HUDEP-2 (cell line): ENCODE data around the gene CCP110.
A peak's percentile ranks its signal among the peaks of the same experiment; 100 is the strongest.

Experiments
- DNase-seq, 76 experiments: peaks; one replicate each; lab custom pipeline; 2025; ENCODE audit not compliant: unreplicated experiment in 76 of 76; lab: John Stamatoyannopoulos, UW

Gene CCP110

DNA sequence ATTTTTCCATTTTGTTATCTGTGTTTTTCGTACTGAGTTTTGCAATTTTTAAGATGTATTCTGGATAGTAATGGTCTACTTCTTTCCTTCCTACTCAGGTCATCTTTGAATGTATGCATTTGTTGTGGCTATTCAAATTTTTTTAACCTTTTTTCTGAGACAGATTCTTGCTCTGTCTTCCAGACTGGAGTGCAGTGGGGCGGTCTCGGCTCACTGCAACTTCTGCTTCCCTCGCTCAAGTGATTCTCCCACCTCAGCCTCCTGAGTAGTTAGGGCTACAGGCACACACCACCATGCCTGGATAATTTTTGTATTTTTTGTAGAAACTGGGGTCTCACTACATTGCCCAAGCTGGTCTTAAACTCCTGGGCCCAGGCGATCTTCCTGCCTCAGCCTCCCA is 65.4 kb downstream of the CCP110 start:
- DNase-seq, result no peak

DNA sequence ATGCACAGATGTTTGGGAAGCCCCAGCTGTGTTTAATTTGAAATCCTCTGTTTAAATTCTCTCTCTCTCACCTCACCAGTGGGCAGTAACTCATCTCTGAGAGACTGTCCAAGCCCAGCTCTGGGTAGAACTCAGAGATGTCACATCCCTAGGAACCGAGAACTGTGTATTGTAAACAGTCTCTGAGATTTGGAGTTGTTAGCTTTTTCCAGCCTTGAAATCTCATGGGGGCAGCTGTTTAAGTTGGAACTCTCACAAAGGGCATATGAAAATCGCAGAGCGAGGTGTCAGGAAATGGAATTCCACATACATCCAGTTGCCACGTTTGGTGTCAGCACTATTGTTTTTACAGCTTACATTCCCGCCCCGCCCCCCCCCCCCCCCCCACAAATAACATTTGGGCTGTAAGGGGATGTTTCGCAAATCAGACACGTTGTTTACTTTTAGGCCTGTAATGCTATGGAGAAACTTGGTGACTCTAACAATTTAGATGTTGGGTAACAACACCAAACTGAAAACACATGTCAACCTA is 66.1 kb downstream of the CCP110 start:
- DNase-seq, result no peak

DNA sequence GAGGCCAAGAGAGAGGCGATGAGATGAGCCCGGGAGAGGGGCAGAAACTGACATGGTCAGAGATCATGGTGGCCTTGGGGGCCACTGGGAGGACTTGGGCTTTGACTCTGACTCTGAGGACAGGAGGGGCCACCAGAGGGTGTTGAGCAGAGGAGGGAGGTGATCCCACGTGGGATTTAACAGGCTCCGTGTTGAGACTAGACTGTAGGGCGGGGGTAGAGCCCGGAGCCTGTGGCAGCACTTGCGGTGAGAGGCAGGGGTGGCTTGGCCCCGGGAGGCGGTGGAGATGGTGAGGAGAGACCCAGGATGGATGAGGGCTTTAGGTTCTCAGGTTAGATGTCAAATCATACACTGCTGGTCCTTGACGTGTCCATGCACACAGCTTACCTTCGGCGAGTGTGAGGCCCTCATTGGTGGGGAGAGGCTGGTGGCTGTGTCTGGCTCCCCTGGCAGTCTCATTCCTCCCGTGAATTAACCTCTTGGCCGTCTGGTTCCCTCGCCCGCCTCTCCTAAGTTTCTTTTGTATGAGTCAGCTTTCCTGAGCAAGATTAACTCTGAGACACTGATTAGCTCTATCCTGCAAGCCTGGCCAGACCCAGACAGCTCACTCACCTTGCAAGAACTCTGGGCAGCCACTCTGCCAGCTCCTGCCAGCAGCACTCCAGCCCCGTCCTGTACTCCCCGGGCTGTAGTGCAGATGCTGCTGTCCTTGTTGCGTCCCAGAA is 71.5 kb downstream of the CCP110 start:
- no peak for DNase-seq

DNA sequence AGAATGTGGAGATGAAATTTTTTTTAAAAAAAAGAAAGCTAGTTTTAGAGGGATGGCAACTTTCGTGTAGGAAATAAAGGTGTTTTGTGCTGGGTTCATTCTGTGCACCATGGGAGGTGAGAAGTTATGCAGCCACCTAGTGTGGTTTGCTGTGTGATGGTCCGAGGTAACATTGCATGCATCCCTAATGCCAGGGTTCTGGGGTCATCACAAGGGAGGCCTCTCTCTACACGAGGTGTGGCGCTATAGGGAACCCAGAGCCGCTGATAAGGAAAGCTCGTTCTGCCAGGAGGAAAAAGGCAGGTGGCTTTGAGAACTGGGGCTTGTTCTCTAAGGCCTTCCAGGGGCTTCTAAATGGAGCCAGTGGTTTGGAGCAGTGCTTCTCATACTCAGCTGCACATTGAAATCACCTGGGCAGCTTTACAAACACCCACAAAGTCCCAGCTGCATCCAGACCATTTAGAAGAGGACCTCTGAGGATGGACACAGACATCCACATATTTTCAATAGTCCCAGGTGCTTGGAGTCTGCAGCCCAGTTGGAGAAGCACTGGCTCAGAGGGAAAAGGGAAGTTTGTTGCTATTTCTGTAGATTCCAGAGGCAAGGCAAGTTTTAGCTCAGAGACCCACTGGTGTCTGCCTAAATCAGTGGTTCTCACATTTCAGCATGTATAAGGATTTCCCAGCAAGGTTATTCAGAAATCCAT is 75.2 kb downstream of the CCP110 start:
- DNase-seq, result no peak

DNA sequence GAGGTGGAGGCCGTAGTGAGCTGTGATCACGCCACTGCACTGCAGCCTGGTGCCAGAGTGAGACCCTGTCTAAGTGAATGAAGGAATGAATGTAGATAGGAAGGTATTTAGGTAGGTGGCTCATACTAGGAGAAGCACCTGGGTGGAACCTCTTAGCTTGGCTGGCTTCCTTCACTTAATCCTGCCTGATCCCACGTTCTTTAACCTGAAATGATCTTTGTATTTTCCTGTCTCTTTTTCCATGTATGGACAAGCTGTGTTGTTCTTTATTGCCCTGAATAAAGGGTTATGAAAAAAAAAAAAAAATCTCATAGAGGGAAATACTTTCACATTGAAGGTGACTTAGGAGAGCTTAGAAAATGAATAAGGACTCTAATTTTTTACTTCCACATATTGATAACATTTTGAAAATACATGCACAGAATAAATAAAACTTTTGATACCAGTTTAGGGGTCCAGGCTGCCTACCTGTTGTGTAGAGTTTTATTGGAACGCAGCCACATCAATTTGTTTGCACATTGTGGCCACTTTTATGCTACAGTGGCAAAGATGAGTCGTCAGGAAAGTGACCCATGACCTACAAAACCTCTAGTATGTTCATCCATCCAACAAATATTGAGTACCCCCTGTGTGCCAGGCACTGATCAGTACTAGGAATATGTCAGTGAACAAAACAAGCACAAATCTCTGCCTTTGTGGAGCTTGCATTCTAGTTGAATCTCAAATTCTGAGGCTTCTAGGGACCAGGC is 76.4 kb downstream of the CCP110 start:
- DNase-seq, result no peak

DNA sequence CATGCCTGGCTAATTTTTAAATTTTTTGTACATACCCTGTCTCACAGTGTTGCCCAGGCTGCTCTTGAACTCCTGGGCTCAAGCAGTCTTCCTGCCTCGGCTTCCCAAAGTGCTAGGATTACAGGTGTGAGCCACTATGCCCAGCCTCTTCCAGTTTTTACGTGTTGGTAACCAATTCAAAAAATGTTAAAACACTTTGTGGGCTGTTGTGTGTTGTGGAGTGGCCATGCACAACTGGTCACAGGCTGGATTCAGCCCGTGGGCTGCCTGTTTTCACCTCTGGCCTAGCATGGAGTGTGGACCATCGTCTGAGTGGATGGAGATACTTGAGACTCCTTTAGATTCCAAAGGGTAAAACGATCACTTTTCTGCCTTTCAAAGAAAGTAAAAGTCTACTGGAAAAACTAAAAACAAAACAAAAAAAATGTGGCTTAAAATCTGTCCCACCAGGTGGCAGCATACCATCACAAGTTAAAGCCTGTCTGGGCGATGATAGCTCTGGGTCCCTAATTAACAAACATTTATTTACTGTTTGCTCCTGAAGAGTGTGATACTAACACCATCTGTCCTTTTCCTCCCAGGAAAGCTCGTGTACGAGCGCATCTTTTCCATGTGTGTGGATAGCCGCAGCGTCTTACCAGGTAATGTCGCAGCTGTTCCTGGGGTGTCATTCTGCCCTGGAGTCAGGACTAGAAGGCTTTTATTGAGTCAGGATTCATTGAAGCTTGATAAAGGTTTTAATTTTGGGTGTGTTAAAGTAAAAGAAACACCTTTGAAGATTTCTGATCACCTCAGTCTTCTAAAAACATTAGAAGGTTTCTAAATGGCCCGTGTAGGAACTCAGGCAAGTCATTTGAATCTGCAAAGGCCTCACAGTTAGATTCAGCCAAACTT is 77.6 kb downstream of the CCP110 start:
- peak in 21 of 76 experiments; percentile 2 to 24 (median 10) for DNase-seq
